Hepatocyte (in vitro differentiated cells): ENCODE results near the gene ADAM10. TPM values are rescaled to one million over a fixed set of nuclear protein-coding genes. Genes with fewer than 3 reads are reported as not detected.
A peak's percentile ranks its signal among the peaks of the same experiment; 100 is the strongest.

Experiments
- DNase-seq: peaks from one replicate; pipeline ENCODE4 v3.0.0-alpha.2; 2016; ENCODE audit warnings: low spot score
- H2AFZ ChIP-seq: fragments of 200-600 bp; sonication (generic); 2 replicates; pipeline ENCODE4 v1.6.0; 2016; ENCODE audit warnings: antibody characterized with exemption, mild to moderate bottlenecking
- H3K27ac ChIP-seq: fragments of 200-600 bp; sonication (generic); 2 replicates; pipeline ENCODE4 v1.5.1; 2016; ENCODE audit warnings: mild to moderate bottlenecking
- H3K27me3 ChIP-seq: fragments of 200-600 bp; sonication (generic); 2 replicates; pipeline ENCODE4 v1.6.1; 2016
- H3K36me3 ChIP-seq: fragments of 200-600 bp; sonication (generic); replicated peaks from 2 replicates; pipeline ENCODE4 v1.5.1; 2016; ENCODE audit warnings: low read depth; ENCODE audit not compliant: insufficient read depth
- H3K4me1 ChIP-seq: fragments of 200-600 bp; sonication (generic); 2 replicates; pipeline ENCODE4 v1.5.1; 2016; ENCODE audit warnings: mild to moderate bottlenecking, moderate library complexity; ENCODE audit not compliant: insufficient read depth
- H3K4me2 ChIP-seq: fragments of 200-600 bp; sonication (generic); 2 replicates; pipeline ENCODE4 v1.6.0; 2016
- H3K4me3 ChIP-seq: fragments of 200-600 bp; sonication (generic); 2 replicates; pipeline ENCODE4 v1.5.1; 2016; ENCODE audit warnings: mild to moderate bottlenecking
- H3K79me2 ChIP-seq: fragments of 200-600 bp; sonication (generic); 2 replicates; pipeline ENCODE4 v1.6.0; 2017; ENCODE audit warnings: mild to moderate bottlenecking
- H3K9me2 ChIP-seq: fragments of 200-600 bp; sonication (generic); replicated peaks from 2 replicates; pipeline ENCODE4 v1.6.0; 2017; ENCODE audit warnings: mild to moderate bottlenecking; ENCODE audit not compliant: insufficient read depth
- H3K9me3 ChIP-seq: fragments of 200-600 bp; sonication (generic); 2 replicates; pipeline ENCODE4 v1.5.1; 2016; ENCODE audit warnings: low read depth, mild to moderate bottlenecking
- H4K20me1 ChIP-seq: fragments of 200-600 bp; sonication (generic); 2 replicates; pipeline ENCODE4 v1.6.0; 2016; ENCODE audit warnings: mild to moderate bottlenecking; ENCODE audit not compliant: insufficient read depth, poor library complexity, severe bottlenecking
- CTCF ChIP-seq: fragments of 200-600 bp; sonication (generic); IDR thresholded peaks from 2 replicates; pipeline ENCODE4 v1.5.1; 2016; ENCODE audit warnings: antibody characterized with exemption, mild to moderate bottlenecking; ENCODE audit not compliant: poor library complexity
- EZH2 ChIP-seq: fragments of 200-600 bp; sonication (generic); IDR thresholded peaks from 2 replicates; pipeline ENCODE4 v1.6.1; 2016; ENCODE audit warnings: antibody characterized with exemption, mild to moderate bottlenecking, borderline replicate concordance
- EZH2phosphoT487 ChIP-seq: fragments of 200-600 bp; sonication (generic); IDR thresholded peaks from one replicate; pipeline ENCODE4 v1.6.1; 2018; ENCODE audit warnings: antibody characterized with exemption, mild to moderate bottlenecking, low read depth, moderate library complexity; ENCODE audit not compliant: unreplicated experiment, severe bottlenecking
- WGBS: methylation state at CpG from one replicate; pipeline ENCODE4 v1.1.6; 2016; ENCODE audit warnings: low lambda C conversion rate; ENCODE audit errors: missing lambda C conversion rate; 5-methylcytosine and 5-hydroxymethylcytosine counted together
- polyA plus RNA-seq: library from polyadenylated mRNA; unstranded; fragments of >200 nt; fragmentation: Nextera tagmentation; extraction: Ambion mirVana; gene quantifications from 2 replicates; pipeline ENCODE4 v1.2.1, GENCODE V29; 2016
- total RNA-seq: library from RNA; depleted of rRNA; stranded (reverse); fragments of >200 nt; gene quantifications from 2 replicates; pipeline ENCODE4 v1.2.3, GENCODE V29; 2014

ADAM10 gene
- total and polyA plus RNA-seq, 2 experiments from 2014 or later: 112 to 163 TPM

- DNase-seq: peak; percentile 68
- Histone ChIP-seq H3K27ac (peak overlapping the region; percentile 67), H3K4me3 (no peak overlapping the region), H3K9me3 (no peaks in the 10 kb centered on the region), H3K4me1 (no peaks in the 10 kb centered on the region), H4K20me1 (no peaks in the 10 kb centered on the region), H3K79me2 (peaks cover 25% of the 10 kb centered on the region), H2AFZ (no peak overlapping the region), H3K9me2 (no peaks in the 10 kb centered on the region), H3K36me3 (no peaks in the 10 kb centered on the region), H3K27me3 (no peaks in the 10 kb centered on the region), H3K4me2 (no peak overlapping the region)
- WGBS: 50% methylated on average over 6 of the region's 6 CpGs
- TF ChIP-seq CTCF (no peak), EZH2 (no peak), EZH2phosphoT487 (no peak)
Measured at GRCh38 chr15:58793862-58794261, 44.4 kb upstream of the ADAM10 start.

- no peaks in the 10 kb centered on the region for H4K20me1 ChIP-seq
Measured at GRCh38 chr15:58788056-58788710, 38.7 kb upstream of the ADAM10 start.

GRCh38 chr15:58785355-58785754, 35.8 kb upstream of the ADAM10 start:
- TF ChIP-seq EZH2 (no peak), EZH2phosphoT487 (no peak), CTCF (no peak)
- no peaks in the 10 kb centered on the region for H3K27me3 ChIP-seq
- no peaks in the 10 kb centered on the region for H3K4me1 ChIP-seq
- H3K4me2 ChIP-seq: no peak overlapping the region
- H3K36me3 ChIP-seq: no peaks in the 10 kb centered on the region
- DNase-seq: no peak
- WGBS: 81% methylated on average over 6 of the region's 6 CpGs
- no peaks in the 10 kb centered on the region for H3K9me3 ChIP-seq
- H2AFZ ChIP-seq: no peak overlapping the region
- H3K79me2 ChIP-seq: peaks cover 49% of the 10 kb centered on the region
- H3K9me2 ChIP-seq: no peaks in the 10 kb centered on the region
- H3K27ac ChIP-seq: no peak overlapping the region
- no peak overlapping the region for H3K4me3 ChIP-seq
- H4K20me1 ChIP-seq: no peaks in the 10 kb centered on the region

More at GRCh38 chr15:58788056-58788710, 38.7 kb upstream of the ADAM10 start:
- no peak for DNase-seq
- Histone ChIP-seq H3K79me2 (peaks cover 42% of the 10 kb centered on the region), H3K4me3 (no peak overlapping the region), H3K9me3 (no peaks in the 10 kb centered on the region), H3K4me2 (no peak overlapping the region), H3K27ac (no peak overlapping the region), H3K9me2 (no peaks in the 10 kb centered on the region), H2AFZ (no peak overlapping the region), H3K4me1 (no peaks in the 10 kb centered on the region), H3K27me3 (no peaks in the 10 kb centered on the region), H3K36me3 (no peaks in the 10 kb centered on the region)
- TF ChIP-seq CTCF: no peak
- no peak for TF ChIP-seq EZH2phosphoT487
- no peak for TF ChIP-seq EZH2
- 90% methylated on average over 3 of the region's 3 CpGs for WGBS
